ENCODE results near the gene FOXP1. TPM values are rescaled to one million over a fixed set of nuclear protein-coding genes. Genes with fewer than 3 reads are reported as not detected.

FOXP1 gene
- total RNA-seq, 4 donors from 2014 or later: 13.2 to 46.6 (median 29.2) TPM

GRCh38 chr3:71127052-71127831 is 456.3 kb downstream of the FOXP1 start:
- TF ChIP-seq POLR2A (IDR thresholded peaks at IDR 0.05) (no peak), CTCF (IDR thresholded peaks at IDR 0.05 in 4 of 5, conservative IDR thresholded peaks at IDR 0.05 in 1 of 5) (no peak)
- peak overlapping the region in 2 of 4 donors; percentile 5 to 11 for H3K4me3 ChIP-seq

GRCh38 chr3:71125738-71126137 is 457.8 kb downstream of the FOXP1 start:
- H3K36me3 ChIP-seq: no peaks in the 10 kb centered on the region
- in situ Hi-C loops (cut with MboI; ENCODE audit: low sequenced_read_pairs in 4 of 4) (loop anchor here in 1 of 4 donors (25.0 kb wide), 1 partner anchor 462 kb away; the partner anchor contains the start of gene FOXP1), intact Hi-C loops (cut with DNase I; ENCODE audit: low total_unique reads) (no loop called here)
- no peaks in the 10 kb centered on the region for H3K9me3 ChIP-seq
- H3K4me1 ChIP-seq: peaks cover 9% of the 10 kb centered on the region in 2 donors
- DNase-seq (no peak), ATAC-seq (no peak)
- H3K27me3 ChIP-seq: no peaks in the 10 kb centered on the region
- no peak overlapping the region for H3K27ac ChIP-seq
- TF ChIP-seq CTCF (IDR thresholded peaks at IDR 0.05 in 4 of 5, conservative IDR thresholded peaks at IDR 0.05 in 1 of 5): no peak
- TF ChIP-seq POLR2A (IDR thresholded peaks at IDR 0.05): no peak
- no peak overlapping the region for H3K4me3 ChIP-seq

More at GRCh38 chr3:71127052-71127831, 456.3 kb downstream of the FOXP1 start:
- Histone ChIP-seq H3K27me3 (no peaks in the 10 kb centered on the region), H3K27ac (peak overlapping the region; percentile 39 to 78 (median 71)), H3K4me1 (peaks cover 20 to 23% of the 10 kb centered on the region in 2 donors), H3K9me3 (no peaks in the 10 kb centered on the region), H3K36me3 (no peaks in the 10 kb centered on the region)
- no peak for DNase-seq
- no peak for ATAC-seq
- in situ Hi-C loops (cut with MboI; ENCODE audit: low sequenced_read_pairs in 4 of 4) (loop anchor here in 1 of 4 donors (25.0 kb wide), 1 partner anchor 460 kb away; the partner anchor contains the start of gene FOXP1), intact Hi-C loops (cut with DNase I; ENCODE audit: low total_unique reads) (no loop called here)

- no peak overlapping the region for H3K4me3 ChIP-seq
- no peak for TF ChIP-seq POLR2A (IDR thresholded peaks at IDR 0.05)
- no peak for TF ChIP-seq CTCF (IDR thresholded peaks at IDR 0.05 in 4 of 5, conservative IDR thresholded peaks at IDR 0.05 in 1 of 5)
- no peak overlapping the region for H3K27ac ChIP-seq
- peaks cover 0 to 8% of the 10 kb centered on the region in 2 donors for H3K4me1 ChIP-seq
- DNase-seq: no peak
- H3K36me3 ChIP-seq: no peaks in the 10 kb centered on the region
- in situ Hi-C loops (cut with MboI; ENCODE audit: low sequenced_read_pairs in 4 of 4) (no loop called here), intact Hi-C loops (cut with DNase I; ENCODE audit: low total_unique reads) (no loop called here)
- no peaks in the 10 kb centered on the region for H3K27me3 ChIP-seq
- ATAC-seq: no peak
- H3K9me3 ChIP-seq: no peaks in the 10 kb centered on the region
Observed at GRCh38 chr3:71124048-71124447, 459.5 kb downstream of the FOXP1 start.

- H3K9me3 ChIP-seq: no peaks in the 10 kb centered on the region
- no peak overlapping the region for H3K27ac ChIP-seq
- H3K4me3 ChIP-seq: no peak overlapping the region
- ATAC-seq (no peak), DNase-seq (no peak)
- no peak for TF ChIP-seq CTCF (IDR thresholded peaks at IDR 0.05 in 4 of 5, conservative IDR thresholded peaks at IDR 0.05 in 1 of 5)
- TF ChIP-seq POLR2A (IDR thresholded peaks at IDR 0.05): no peak
- no peaks in the 10 kb centered on the region for H3K27me3 ChIP-seq
- H3K4me1 ChIP-seq: peaks cover 6 to 11% of the 10 kb centered on the region in 2 donors
- intact Hi-C loops (cut with DNase I; ENCODE audit: low total_unique reads) (no loop called here), in situ Hi-C loops (cut with MboI; ENCODE audit: low sequenced_read_pairs in 4 of 4) (no loop called here)
- no peaks in the 10 kb centered on the region for H3K36me3 ChIP-seq
Observed at GRCh38 chr3:71122641-71123040, 460.9 kb downstream of the FOXP1 start.
